Body of pancreas (tissue), 4 donors: ENCODE results near the gene DESI1. TPM values are rescaled to one million over a fixed set of nuclear protein-coding genes. Genes with fewer than 3 reads are reported as not detected.
A peak's percentile ranks its signal among the peaks of the same experiment; 100 is the strongest.
"Not testable (repeated sequence)": the region's sequence is repeated elsewhere in the genome, so short reads cannot be mapped to it uniquely, and the experiment has no call there.

ENCODE experiments used
- ATAC-seq: fragments of 150-250 bp; one replicate; pipeline ENCODE4 v1.9.1; 2016
- DNase-seq, 4 donors: peaks; one replicate each; pipeline ENCODE4 v3.0.0-alpha.2; 2019
- H3K27ac ChIP-seq, 4 donors: fragments of 200-600 bp; sonication (generic); 1 replicate in 3 of 4; 2 replicates in 1 of 4; pipeline versions ENCODE4 v1.5.1 to v1.6.1; 2016 to 2019; ENCODE audit warnings: mild to moderate bottlenecking in 1 of 4, mixed read lengths in 1 of 4, moderate library complexity in 1 of 4
- H3K27me3 ChIP-seq, 2 donors: fragments of 200-600 bp; sonication (generic); one replicate each; pipeline ENCODE4 v1.6.0; 2016; ENCODE audit warnings: mild to moderate bottlenecking in 1 of 2
- H3K36me3 ChIP-seq, 2 donors: fragments of 200-600 bp; sonication (generic); replicated peaks in 1 of 2; 2 replicates each; pipeline ENCODE4 v1.5.1; 2016; ENCODE audit warnings: low read depth in 2 of 2; ENCODE audit not compliant: insufficient read depth in 1 of 2
- H3K4me1 ChIP-seq: fragments of 200-600 bp; sonication (generic); one replicate; pipeline ENCODE4 v1.6.0; 2016
- H3K4me3 ChIP-seq, 2 donors: fragments of 200-600 bp; sonication (generic); 1 replicate in 1 of 2; 2 replicates in 1 of 2; pipeline ENCODE4 v1.5.1; 2016 to 2019
- H3K9me3 ChIP-seq, 3 donors: fragments of 200-600 bp; sonication (generic); 1 replicate in 2 of 3; 2 replicates in 1 of 3; pipeline ENCODE4 v1.5.1; 2016
- CTCF ChIP-seq, 7 experiments: fragments of 450-650 bp in 4 of 7; fragments of 200-600 bp in 3 of 7; sonication (generic) in 3 of 7; IDR thresholded peaks; one replicate each; pipeline ENCODE4 v1.5.1; 2016 to 2019; ENCODE audit warnings: antibody characterized with exemption in 7 of 7
- POLR2A ChIP-seq, 3 donors: fragments of 450-650 bp; IDR thresholded peaks; one replicate each; pipeline ENCODE4 v1.6.1; 2016; ENCODE audit warnings: antibody characterized with exemption in 3 of 3, mild to moderate bottlenecking in 2 of 3
- WGBS, 2 donors: methylation state at CpG; one replicate each; pipeline ENCODE4 v1.1.5; 2017; 5-methylcytosine and 5-hydroxymethylcytosine counted together
- intact Hi-C: fragments of 100-400 bp; cut with DNase I; formaldehyde crosslinking; loops from one replicate; pipeline ENCODE4 v1.15.1; 2023
- total RNA-seq, 2 donors: library from RNA; depleted of rRNA; stranded (reverse); fragments of >200 nt; gene quantifications; one replicate each; pipeline ENCODE4 v1.1.0, GENCODE V29; 2016

Gene DESI1
- total RNA-seq, 2 donors from 2014 or later, result 11.2 to 17.1 TPM

GRCh38 chr22:41595703-41596102 lies 25.1 kb downstream of the DESI1 start:
- ATAC-seq (no peak), DNase-seq (no peak)
- 81 to 85% methylated on average over 4 to 5 of the region's 5 CpGs for WGBS, 2 donors
- intact Hi-C loops, result loop anchor here (5.0 kb wide), 1 partner anchor 43 kb away; no protein-coding TSS in a partner anchor
- no peak for TF ChIP-seq POLR2A (IDR thresholded peaks at IDR 0.05)
- no peak for TF ChIP-seq CTCF (IDR thresholded peaks at IDR 0.05)
- no peak overlapping the region for H3K4me3 ChIP-seq
- no peaks in the 10 kb centered on the region for H3K36me3 ChIP-seq
- H3K27ac ChIP-seq, result no peak overlapping the region
- no peaks in the 10 kb centered on the region for H3K9me3 ChIP-seq
- peaks cover 8% of the 10 kb centered on the region for H3K4me1 ChIP-seq
- no peaks in the 10 kb centered on the region for H3K27me3 ChIP-seq

- H3K27me3 ChIP-seq, H3K36me3 ChIP-seq, H3K4me3 ChIP-seq, intact Hi-C loops, DNase-seq, ATAC-seq, H3K9me3 ChIP-seq, H3K27ac ChIP-seq: not testable (repeated sequence)
- H3K4me1 ChIP-seq, result peaks cover 17% of the 10 kb centered on the region
- 92 to 97% methylated on average over 5 to 42 of the region's 51 CpGs for WGBS, 2 donors
Observed at GRCh38 chr22:41593336-41593960, 27.4 kb downstream of the DESI1 start.

GRCh38 chr22:41589391-41590241 lies 31.2 kb downstream of the DESI1 start, which contains the start of gene PMM1:
Gene PMM1 (minus strand): TSS chr22:41589840. CDS start chr22:41589805, 35 bp downstream.
- Histone ChIP-seq H3K27ac (peak within 1 kb of the TSS; percentile 90 to 95 (median 92)), H3K4me1 (peaks cover 23% of the 10 kb centered on the region), H3K9me3 (no peaks in the 10 kb centered on the region), H3K36me3 (no peaks in the 10 kb centered on the region), H3K4me3 (peak within 1 kb of the TSS; percentile 63 to 84), H3K27me3 (no peaks in the 10 kb centered on the region)
- 0% methylated on average over 7 to 46 of the region's 61 CpGs for WGBS, 2 donors
- peak; percentile 100 for DNase-seq
- peak in 1 of 7 experiments; percentile 4 for TF ChIP-seq CTCF (IDR thresholded peaks at IDR 0.05)
- TF ChIP-seq POLR2A (IDR thresholded peaks at IDR 0.05), result peak; percentile 89 to 96 (median 95)
- intact Hi-C loops, result no loop called here
- peak; percentile 92 for ATAC-seq

GRCh38 chr22:41587347-41587723 lies 33.5 kb downstream of the DESI1 start:
- no peaks in the 10 kb centered on the region for H3K27me3 ChIP-seq
- peak overlapping the region; percentile 90 to 95 (median 92) for H3K27ac ChIP-seq
- WGBS, 2 donors, result 23 to 43% methylated on average over 7 of the region's 7 CpGs
- peaks cover 23% of the 10 kb centered on the region for H3K4me1 ChIP-seq
- DNase-seq, result no peak
- intact Hi-C loops, result no loop called here
- TF ChIP-seq CTCF (IDR thresholded peaks at IDR 0.05), result no peak
- no peak for TF ChIP-seq POLR2A (IDR thresholded peaks at IDR 0.05)
- no peaks in the 10 kb centered on the region for H3K9me3 ChIP-seq
- H3K36me3 ChIP-seq, result no peaks in the 10 kb centered on the region
- no peak overlapping the region for H3K4me3 ChIP-seq
- no peak for ATAC-seq

GRCh38 chr22:41585898-41586297 lies 34.9 kb downstream of the DESI1 start:
- Histone ChIP-seq H3K9me3 (no peaks in the 10 kb centered on the region), H3K27me3 (no peaks in the 10 kb centered on the region), H3K4me3 (no peak overlapping the region), H3K36me3 (no peaks in the 10 kb centered on the region), H3K27ac (no peak overlapping the region), H3K4me1 (peaks cover 23% of the 10 kb centered on the region)
- no peak for ATAC-seq
- intact Hi-C loops, result no loop called here
- no peak for DNase-seq
- 95 to 96% methylated on average over 7 of the region's 7 CpGs for WGBS, 2 donors
- TF ChIP-seq POLR2A (IDR thresholded peaks at IDR 0.05), result no peak
- no peak for TF ChIP-seq CTCF (IDR thresholded peaks at IDR 0.05)
